HCT116 (cell line): ENCODE data around the gene SUV39H2. TPM values are rescaled to one million over a fixed set of nuclear protein-coding genes. Genes with fewer than 3 reads are reported as not detected.

ENCODE experiments used
- ATAC-seq: fragments of 200-7000 bp; cut with Tn5 transposase; 2 replicates; pipeline ENCODE4 v1.9.1; 2020; ENCODE audit warnings: mild to moderate bottlenecking, moderate library complexity
- BruUV-seq: library from RNA; stranded (reverse); fragments of 400-500 nt; replicated peaks from 2 replicates; lab custom pipeline; 2021; lab: Mats Ljungman, UMichigan
- CTCF ChIA-PET: fragments of 300-600 bp; sonication (Branson Sonifier 250); formaldehyde crosslinking; loops from one replicate; lab custom pipeline; 2021; ENCODE audit warnings: antibody characterized with exemption; lab: Charles Lee
- POLR2A ChIA-PET: fragments of 300-600, 350-600 bp; sonication (Branson Sonifier 250); formaldehyde crosslinking; loops from one replicate; lab custom pipeline; 2021; ENCODE audit warnings: antibody characterized with exemption; lab: Charles Lee
- RAD21 ChIA-PET, 2 experiments: fragments of 300-600 bp; sonication (Branson Sonifier 250); formaldehyde crosslinking; loops; one replicate each; lab custom pipeline; 2023; ENCODE audit warnings: low total read pairs in 2 of 2; ENCODE audit not compliant: uncharacterized antibody in 2 of 2, unreplicated experiment in 2 of 2, low non-redundant PET in 1 of 2; lab: Charles Lee
- DNase-seq: peaks from one replicate; pipeline ENCODE4 v3.0.0-alpha.2; 2010; ENCODE audit warnings: low read depth, low spot score
- H2AFZ ChIP-seq: fragments of 200-600 bp; shearing (Covaris generic), sonication (generic); 2 replicates; pipeline ENCODE4 v1.6.1; 2017; ENCODE audit warnings: low read depth, mixed run types, mixed read lengths, antibody characterized with exemption, low read length; ENCODE audit not compliant: poor library complexity, severe bottlenecking
- H3K27ac ChIP-seq: 2 replicates; pipeline ENCODE4 v1.5.1; 2012; ENCODE audit warnings: low read depth, low read length
- H3K27me3 ChIP-seq: fragments of 200-600 bp; sonication (generic); 2 replicates; pipeline ENCODE4 v1.6.1; 2016; ENCODE audit warnings: mixed run types, low read length, mixed read lengths; ENCODE audit not compliant: insufficient read depth
- H3K36me3 ChIP-seq, 2 experiments: fragments of 200-500 bp in 1 of 2; fragments of 200-600 bp in 1 of 2; sonication (Bioruptor generic) in 1 of 2; sonication (generic) in 1 of 2; 2 replicates each; pipeline versions ENCODE4 v1.5.1 to v1.6.1; 2014 to 2016; ENCODE audit warnings: low read length in 2 of 2, inconsistent platforms in 1 of 2, mixed read lengths in 1 of 2, mixed run types in 1 of 2; ENCODE audit not compliant: insufficient read depth in 2 of 2, control insufficient read depth in 1 of 2
- H3K4me1 ChIP-seq, 2 experiments: fragments of 200-600 bp in 1 of 2; sonication (generic) in 1 of 2; 2 replicates each; pipeline versions ENCODE4 v1.5.1 to v1.6.1; 2012 to 2017; ENCODE audit warnings: low read length in 2 of 2, inconsistent platforms in 1 of 2, mild to moderate bottlenecking in 1 of 2, mixed read lengths in 1 of 2, mixed run types in 1 of 2, moderate library complexity in 1 of 2; ENCODE audit not compliant: insufficient read depth in 2 of 2, control insufficient read depth in 1 of 2
- H3K4me2 ChIP-seq: fragments of 200-600 bp; sonication (generic); 2 replicates; pipeline ENCODE4 v1.6.1; 2017; ENCODE audit warnings: mixed run types, low read length, mixed read lengths
- H3K4me3 ChIP-seq, 2 experiments: fragments of 200-600 bp in 1 of 2; sonication (generic) in 1 of 2; replicated peaks in 1 of 2; 2 replicates each; pipeline ENCODE4 v1.5.1; 2011 to 2016; ENCODE audit warnings: low read length in 2 of 2, control low read depth in 1 of 2, low read depth in 1 of 2, mild to moderate bottlenecking in 1 of 2, mixed read lengths in 1 of 2, mixed run types in 1 of 2
- H3K79me2 ChIP-seq: fragments of 200-600 bp; sonication (generic); 2 replicates; pipeline ENCODE4 v1.6.1; 2017; ENCODE audit warnings: mild to moderate bottlenecking, mixed run types, low read length, moderate library complexity, mixed read lengths; ENCODE audit not compliant: insufficient read depth
- H3K9ac ChIP-seq: fragments of 200-600 bp; sonication (generic); 2 replicates; pipeline ENCODE4 v1.6.1; 2016; ENCODE audit warnings: low read length, mixed read lengths
- H3K9me2 ChIP-seq: fragments of 200-600 bp; sonication (generic), shearing (Covaris generic); 2 replicates; pipeline ENCODE4 v1.6.1; 2017; ENCODE audit warnings: mixed run types, mild to moderate bottlenecking, moderate library complexity; ENCODE audit not compliant: insufficient read depth
- H3K9me3 ChIP-seq, 2 experiments: fragments of 200-500 bp in 1 of 2; fragments of 200-600 bp in 1 of 2; sonication (Bioruptor generic) in 1 of 2; sonication (generic) in 1 of 2; 2 replicates each; pipeline ENCODE4 v1.6.1; 2014 to 2017; ENCODE audit warnings: low read length in 2 of 2, mixed read lengths in 2 of 2, inconsistent platforms in 1 of 2, low read depth in 1 of 2, mild to moderate bottlenecking in 1 of 2, mixed run types in 1 of 2, moderate library complexity in 1 of 2; ENCODE audit not compliant: control insufficient read depth in 1 of 2, insufficient read depth in 1 of 2
- H4K20me1 ChIP-seq: fragments of 200-600 bp; sonication (generic), shearing (Covaris generic); 2 replicates; pipeline ENCODE4 v1.6.1; 2017; ENCODE audit warnings: mixed run types, mild to moderate bottlenecking, moderate library complexity; ENCODE audit not compliant: insufficient read depth
- CEBPB ChIP-seq: IDR thresholded peaks from 2 replicates; pipeline ENCODE4 v1.6.1; 2012; ENCODE audit warnings: low read depth
- EGR1 ChIP-seq: IDR thresholded peaks from 2 replicates; pipeline ENCODE4 v1.6.1; 2012; ENCODE audit warnings: low read depth
- ELF1 ChIP-seq: IDR thresholded peaks from 2 replicates; pipeline ENCODE4 v1.6.1; 2012; ENCODE audit warnings: low read depth, borderline replicate concordance
- EZH2 ChIP-seq: fragments of 200-600 bp; sonication (generic); IDR thresholded peaks from 2 replicates; pipeline ENCODE4 v1.6.1; 2017; ENCODE audit warnings: antibody characterized with exemption, mixed run types
- JUND ChIP-seq: IDR thresholded peaks from 2 replicates; pipeline ENCODE4 v1.6.1; 2012
- MAX ChIP-seq: IDR thresholded peaks from 2 replicates; pipeline ENCODE4 v1.6.1; 2012
- POLR2AphosphoS5 ChIP-seq: IDR thresholded peaks from 2 replicates; pipeline ENCODE4 v1.6.1; 2011; ENCODE audit warnings: mild to moderate bottlenecking, low read depth, low read length, moderate library complexity
- RAD21 ChIP-seq: IDR thresholded peaks from 2 replicates; pipeline ENCODE4 v1.6.1; 2012; ENCODE audit warnings: low read depth, mild to moderate bottlenecking
- REST ChIP-seq: IDR thresholded peaks from 2 replicates; pipeline ENCODE4 v1.6.1; 2012; ENCODE audit warnings: low read depth
- SIN3A ChIP-seq: IDR thresholded peaks from 2 replicates; pipeline ENCODE4 v1.6.1; 2012; ENCODE audit warnings: low read depth
- SP1 ChIP-seq: IDR thresholded peaks from 2 replicates; pipeline ENCODE4 v1.6.1; 2012; ENCODE audit warnings: low read depth
- YY1 ChIP-seq: IDR thresholded peaks from 2 replicates; pipeline ENCODE4 v1.6.1; 2011; ENCODE audit warnings: low read length, low read depth, moderate library complexity, mild to moderate bottlenecking; ENCODE audit not compliant: insufficient replicate concordance; ENCODE audit errors: extremely low read depth
- ZFX ChIP-seq: fragments of 450-650 bp; IDR thresholded peaks from 2 replicates; pipeline ENCODE4 v1.6.1; 2017
- ZNF274 ChIP-seq: fragments of 200-500 bp; sonication (Bioruptor generic); IDR thresholded peaks from 2 replicates; pipeline ENCODE4 v1.6.1; 2014; ENCODE audit warnings: mild to moderate bottlenecking, low read depth, low read length, inconsistent platforms
- intact Hi-C: fragments of 100-400 bp; cut with micrococcal nuclease; formaldehyde crosslinking; loops from 2 replicates; pipeline ENCODE4 v1.10.0; 2022
- total RNA-seq: library from RNA; stranded (reverse); gene quantifications from one replicate; pipeline ENCODE4 v1.2.1, GENCODE V29; 2021; ENCODE audit not compliant: unreplicated experiment
- TF ChIP-seq, protein P1 (sequence below): IDR thresholded peaks from 2 replicates; pipeline ENCODE4 v1.6.1; 2012
- TF ChIP-seq, protein P2 (sequence below): IDR thresholded peaks from 2 replicates; pipeline ENCODE4 v1.6.1; 2011; ENCODE audit warnings: mild to moderate bottlenecking, low read length, moderate library complexity; ENCODE audit not compliant: insufficient replicate concordance; ENCODE audit errors: extremely low read depth
- TF ChIP-seq, protein P3 (sequence below), 3 experiments: fragments of 200-600 bp in 1 of 3; sonication (generic) in 1 of 3; IDR thresholded peaks in 2 of 3; conservative IDR thresholded peaks in 1 of 3; 2 replicates each; pipeline ENCODE4 v1.5.1; 2012 to 2017; ENCODE audit warnings: low read depth in 2 of 3, low read length in 2 of 3, antibody characterized with exemption in 1 of 3, borderline replicate concordance in 1 of 3, control low read depth in 1 of 3, mild to moderate bottlenecking in 1 of 3, mixed read lengths in 1 of 3, mixed run types in 1 of 3, moderate library complexity in 1 of 3; ENCODE audit not compliant: insufficient read depth in 1 of 3

SUV39H2 gene
- total RNA-seq, 1 experiment from 2014 or later, result 26.6 TPM

DNA sequence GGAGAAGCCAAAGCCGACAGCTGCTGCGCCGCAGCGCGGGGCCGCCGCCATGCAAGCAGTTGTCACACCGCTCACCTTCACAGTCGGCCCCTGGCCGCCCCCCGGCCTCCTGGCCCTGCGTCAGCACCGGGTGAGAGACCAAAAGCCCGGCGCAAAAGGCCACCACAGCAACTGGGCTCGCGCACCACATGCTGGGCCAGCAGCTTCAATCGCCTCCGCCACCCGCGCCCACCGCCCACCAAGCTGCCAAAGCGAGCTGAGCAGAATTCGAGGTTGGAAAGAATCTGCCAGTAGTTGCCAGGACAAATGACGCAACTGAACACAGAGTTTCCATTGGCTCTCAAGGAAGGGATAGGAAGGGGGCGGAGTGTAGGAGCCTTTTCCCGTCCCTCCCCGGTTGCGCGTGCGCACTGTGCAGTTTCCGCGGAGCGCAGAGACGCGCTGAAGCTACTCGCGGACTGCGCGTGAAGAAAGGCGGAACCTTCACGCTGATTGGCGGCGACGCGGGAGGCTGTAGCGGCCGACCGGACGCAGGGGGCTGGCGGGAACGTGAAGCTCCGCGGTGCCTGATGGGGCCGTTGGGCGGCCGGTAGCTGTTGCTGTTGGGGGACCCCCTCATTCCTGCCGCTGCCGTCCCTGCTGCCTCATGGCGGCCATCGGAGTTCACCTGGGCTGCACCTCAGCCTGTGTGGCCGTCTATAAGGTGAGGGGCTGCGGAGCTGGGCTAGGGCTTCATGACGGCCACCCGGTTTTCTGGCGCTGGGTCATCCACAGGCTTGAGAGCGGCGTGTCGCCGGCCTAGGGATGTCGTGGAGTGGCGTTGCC is 40.7 kb upstream of the SUV39H2 start, which contains the start of the genes CDNF, HSPA14 and MSANTD7:
Gene CDNF, minus strand, starts transcription at position 281 of the 825 bp plus-strand sequence. Its CDS starts 91 bp downstream, at position 190.
Gene HSPA14, plus strand, starts transcription at position 550 of the 825 bp plus-strand sequence. Its CDS starts 97 bp downstream, at position 647.
Gene MSANTD7, plus strand, starts transcription at position 550 of the 825 bp plus-strand sequence. CDS start 3,979 bp downstream, outside the sequence.
- intact Hi-C loops, result loop anchor here (2.0 to 5.0 kb wide), 3 partner anchors 39 to 269 kb away; partner anchors contain the start of genes DCLRE1C and SUV39H2
- no peaks in the 10 kb centered on the region for H3K27me3 ChIP-seq
- peaks cover 2 to 20% of the 10 kb centered on the region in 2 experiments; a peak in 3 of 4 replicates for H3K4me1 ChIP-seq
- peak within 1 kb of the TSS; percentile 83 for H3K27ac ChIP-seq
- H3K4me2 ChIP-seq, result peak within 1 kb of the TSS; percentile 88
- ATAC-seq, result peak; percentile 94
- no peaks in the 10 kb centered on the region for H3K9me3 ChIP-seq
- ChIA-PET RAD21 (interaction anchor here in 1 of 2 experiments (0.6 kb wide), 1 partner anchor 326 kb away, joined by 3 read pairs; no protein-coding TSS in a partner anchor), POLR2A (interaction anchor here (0.9 to 1.9 kb wide), 7 partner anchors 10 to 121 kb away, joined by 3 to 14 read pairs (median 5); partner anchors contain the start of genes DCLRE1C, MEIG1 and SUV39H2), CTCF (interaction anchor here (1.0 to 3.2 kb wide), 8 partner anchors 15 to 315 kb away, joined by 3 to 16 read pairs (median 4); no protein-coding TSS in a partner anchor)
- DNase-seq, result peak; percentile 98
- H2AFZ ChIP-seq, result peak within 1 kb of the TSS; percentile 3
- H3K4me3 ChIP-seq, result peak within 1 kb of the TSS; percentile 84 to 93
- H4K20me1 ChIP-seq, result no peaks in the 10 kb centered on the region
- no TSS peak for BruUV-seq
- peaks cover 48% of the 10 kb centered on the region for H3K79me2 ChIP-seq
- H3K36me3 ChIP-seq, result peaks cover 24 to 26% of the 10 kb centered on the region in 2 experiments; a peak in 3 of 4 replicates
- H3K9ac ChIP-seq, result peak within 1 kb of the TSS; percentile 98
- H3K9me2 ChIP-seq, result no peaks in the 10 kb centered on the region
- TF ChIP-seq REST (no peak), SIN3A (peak; percentile 73), ZNF274 (no peak), YY1 (peak; percentile 7), JUND (no peak), CEBPB (no peak), EGR1 (peak; percentile 69), EZH2 (no peak), SP1 (peak; percentile 87), ELF1 (no peak; the same call in 1 of the 2 replicates), RAD21 (no peak), ZFX (peak; percentile 65; the same call in 1 of the 2 replicates), POLR2AphosphoS5 (peak; percentile 77), MAX (peak; percentile 46)
- TF ChIP-seq, protein P1, sequence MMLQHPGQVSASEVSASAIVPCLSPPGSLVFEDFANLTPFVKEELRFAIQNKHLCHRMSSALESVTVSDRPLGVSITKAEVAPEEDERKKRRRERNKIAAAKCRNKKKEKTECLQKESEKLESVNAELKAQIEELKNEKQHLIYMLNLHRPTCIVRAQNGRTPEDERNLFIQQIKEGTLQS, result no peak
- TF ChIP-seq, protein P2, sequence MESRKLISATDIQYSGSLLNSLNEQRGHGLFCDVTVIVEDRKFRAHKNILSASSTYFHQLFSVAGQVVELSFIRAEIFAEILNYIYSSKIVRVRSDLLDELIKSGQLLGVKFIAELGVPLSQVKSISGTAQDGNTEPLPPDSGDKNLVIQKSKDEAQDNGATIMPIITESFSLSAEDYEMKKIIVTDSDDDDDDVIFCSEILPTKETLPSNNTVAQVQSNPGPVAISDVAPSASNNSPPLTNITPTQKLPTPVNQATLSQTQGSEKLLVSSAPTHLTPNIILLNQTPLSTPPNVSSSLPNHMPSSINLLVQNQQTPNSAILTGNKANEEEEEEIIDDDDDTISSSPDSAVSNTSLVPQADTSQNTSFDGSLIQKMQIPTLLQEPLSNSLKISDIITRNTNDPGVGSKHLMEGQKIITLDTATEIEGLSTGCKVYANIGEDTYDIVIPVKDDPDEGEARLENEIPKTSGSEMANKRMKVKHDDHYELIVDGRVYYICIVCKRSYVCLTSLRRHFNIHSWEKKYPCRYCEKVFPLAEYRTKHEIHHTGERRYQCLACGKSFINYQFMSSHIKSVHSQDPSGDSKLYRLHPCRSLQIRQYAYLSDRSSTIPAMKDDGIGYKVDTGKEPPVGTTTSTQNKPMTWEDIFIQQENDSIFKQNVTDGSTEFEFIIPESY, result peak; percentile 71
- TF ChIP-seq, protein P3, sequence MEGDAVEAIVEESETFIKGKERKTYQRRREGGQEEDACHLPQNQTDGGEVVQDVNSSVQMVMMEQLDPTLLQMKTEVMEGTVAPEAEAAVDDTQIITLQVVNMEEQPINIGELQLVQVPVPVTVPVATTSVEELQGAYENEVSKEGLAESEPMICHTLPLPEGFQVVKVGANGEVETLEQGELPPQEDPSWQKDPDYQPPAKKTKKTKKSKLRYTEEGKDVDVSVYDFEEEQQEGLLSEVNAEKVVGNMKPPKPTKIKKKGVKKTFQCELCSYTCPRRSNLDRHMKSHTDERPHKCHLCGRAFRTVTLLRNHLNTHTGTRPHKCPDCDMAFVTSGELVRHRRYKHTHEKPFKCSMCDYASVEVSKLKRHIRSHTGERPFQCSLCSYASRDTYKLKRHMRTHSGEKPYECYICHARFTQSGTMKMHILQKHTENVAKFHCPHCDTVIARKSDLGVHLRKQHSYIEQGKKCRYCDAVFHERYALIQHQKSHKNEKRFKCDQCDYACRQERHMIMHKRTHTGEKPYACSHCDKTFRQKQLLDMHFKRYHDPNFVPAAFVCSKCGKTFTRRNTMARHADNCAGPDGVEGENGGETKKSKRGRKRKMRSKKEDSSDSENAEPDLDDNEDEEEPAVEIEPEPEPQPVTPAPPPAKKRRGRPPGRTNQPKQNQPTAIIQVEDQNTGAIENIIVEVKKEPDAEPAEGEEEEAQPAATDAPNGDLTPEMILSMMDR (IDR thresholded peaks at IDR 0.05 in 2 of 3, conservative IDR thresholded peaks at IDR 0.05 in 1 of 3; ENCODE audit: borderline replicate concordance in 1 of 3, insufficient read depth in 1 of 3, low read depth in 2 of 3, low read length in 2 of 3), result no peak
